Glomerular visceral epithelial cell (primary cell): Measurements from ENCODE around the gene PKP1.

Source experiments
- DNase-seq: peaks from one replicate; pipeline ENCODE4 v3.0.0-alpha.2; 2016; ENCODE audit errors: extremely low spot score

The PKP1 gene

DNA sequence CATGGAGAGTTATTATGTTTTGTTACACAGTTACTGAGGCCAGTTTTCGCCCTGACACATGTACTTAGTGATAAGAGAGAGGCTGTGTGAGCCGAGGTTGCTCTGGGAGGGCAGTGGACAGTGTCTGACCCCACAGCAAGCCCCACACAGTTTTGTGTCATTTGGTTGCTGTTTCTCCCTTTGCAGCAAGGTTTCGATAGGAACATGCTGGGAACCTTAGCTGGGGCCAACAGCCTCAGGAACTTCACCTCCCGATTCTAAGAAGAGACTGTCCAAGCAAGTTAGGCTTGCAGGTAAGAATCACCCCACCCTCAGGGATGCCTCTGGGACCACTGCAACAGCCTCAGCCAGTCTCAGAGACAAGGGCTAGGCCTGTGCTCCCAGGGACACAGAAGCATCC is 45.3 kb downstream of the PKP1 start:
- no peak for DNase-seq

DNA sequence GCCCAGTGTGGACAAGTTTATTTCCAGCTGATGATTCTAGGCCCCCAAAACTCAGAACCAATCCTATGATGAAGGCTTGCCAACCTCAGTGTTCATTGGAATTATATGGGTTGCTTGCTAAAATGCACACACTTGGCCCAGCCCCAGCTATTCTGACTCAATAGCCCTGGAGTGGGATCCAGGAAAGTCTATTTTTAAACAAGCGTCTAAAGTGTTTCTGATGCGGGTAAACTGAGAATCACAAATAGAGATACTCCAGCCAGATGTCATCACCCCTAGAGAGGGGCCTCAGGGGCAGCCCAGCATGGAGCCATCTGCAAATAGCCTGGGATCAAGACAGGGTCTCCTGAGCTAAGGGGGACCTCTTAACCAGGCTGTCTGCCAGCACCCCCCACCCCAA is 46.0 kb downstream of the PKP1 start:
- DNase-seq: no peak

DNA sequence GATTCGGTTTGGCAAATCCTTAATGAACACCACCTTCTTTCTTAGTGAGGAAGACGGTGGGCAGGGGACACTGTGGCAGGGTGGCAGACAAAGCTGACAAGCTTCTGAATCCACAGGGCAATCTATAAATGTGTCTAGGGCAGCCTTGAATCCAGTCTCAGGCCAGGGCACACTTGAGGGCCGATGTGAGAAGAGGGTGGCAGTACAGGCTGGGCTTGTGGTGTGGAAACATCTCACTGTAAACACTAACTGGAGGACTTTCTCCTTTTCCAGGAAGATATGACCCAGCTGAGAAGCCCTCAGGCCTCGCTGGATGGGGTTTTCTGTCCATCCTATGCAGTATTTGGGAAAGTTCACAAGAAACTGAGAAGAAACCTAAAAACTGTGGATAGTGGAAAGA is 46.5 kb downstream of the PKP1 start:
- DNase-seq: no peak

DNA sequence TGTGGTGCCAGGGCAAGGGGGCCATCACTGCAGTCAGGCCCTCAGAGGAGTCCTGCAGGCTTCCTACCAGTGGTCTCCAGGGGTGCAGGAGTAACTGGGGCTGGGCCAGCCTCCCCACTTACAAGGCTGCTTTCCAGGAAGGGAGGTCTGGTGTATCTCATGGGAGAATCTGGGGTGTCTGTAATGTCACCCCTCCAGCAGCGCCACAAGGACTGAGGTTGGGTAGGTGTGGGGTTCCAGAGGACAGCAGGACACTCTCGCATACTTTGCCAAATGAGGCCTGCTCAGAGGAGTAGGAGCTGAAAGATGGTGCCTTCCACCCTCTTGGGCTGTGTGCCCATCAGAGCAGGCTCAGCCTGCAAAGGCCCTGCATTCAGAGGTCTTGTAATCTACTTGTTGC is 47.2 kb downstream of the PKP1 start:
- DNase-seq: no peak

DNA sequence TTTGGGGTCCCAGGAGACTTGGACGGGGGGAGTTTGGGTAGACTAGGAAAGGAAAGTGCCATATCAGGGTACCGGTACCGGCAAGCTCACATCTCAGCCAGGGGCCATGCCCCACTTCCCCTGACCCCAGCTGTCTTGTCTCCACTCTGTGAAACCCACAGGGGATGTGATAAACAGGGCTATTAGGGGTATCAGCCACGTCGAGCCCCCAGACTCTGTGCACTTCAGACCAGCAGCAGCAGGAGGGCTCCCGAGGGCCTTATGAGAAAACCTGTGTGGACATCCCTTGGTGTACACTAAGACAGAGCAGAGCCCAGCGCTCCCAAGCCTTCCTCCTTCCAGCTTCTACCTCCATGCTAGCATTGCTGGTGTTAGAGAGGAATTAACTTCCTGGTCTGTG is 47.9 kb downstream of the PKP1 start:
- no peak for DNase-seq

DNA sequence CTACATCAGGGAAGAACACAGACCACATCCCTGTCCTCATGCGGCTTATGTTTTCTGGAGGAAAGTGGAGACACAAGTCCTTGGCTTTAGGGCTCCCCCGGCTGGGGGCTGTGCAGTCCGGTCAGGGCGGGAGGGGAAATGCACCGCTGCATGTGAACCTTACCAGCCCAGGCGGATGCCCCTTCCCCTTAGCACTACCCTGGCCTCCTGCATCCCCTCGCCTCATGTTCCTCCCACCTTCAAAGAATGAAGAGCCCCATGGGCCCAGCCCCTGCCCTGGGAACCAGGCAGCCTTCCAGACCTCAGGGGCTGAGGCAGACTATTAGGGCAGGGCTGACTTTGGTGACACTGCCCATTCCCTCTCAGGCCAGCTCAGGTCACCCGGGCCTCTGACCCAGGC is 48.7 kb downstream of the PKP1 start:
- no peak for DNase-seq

DNA sequence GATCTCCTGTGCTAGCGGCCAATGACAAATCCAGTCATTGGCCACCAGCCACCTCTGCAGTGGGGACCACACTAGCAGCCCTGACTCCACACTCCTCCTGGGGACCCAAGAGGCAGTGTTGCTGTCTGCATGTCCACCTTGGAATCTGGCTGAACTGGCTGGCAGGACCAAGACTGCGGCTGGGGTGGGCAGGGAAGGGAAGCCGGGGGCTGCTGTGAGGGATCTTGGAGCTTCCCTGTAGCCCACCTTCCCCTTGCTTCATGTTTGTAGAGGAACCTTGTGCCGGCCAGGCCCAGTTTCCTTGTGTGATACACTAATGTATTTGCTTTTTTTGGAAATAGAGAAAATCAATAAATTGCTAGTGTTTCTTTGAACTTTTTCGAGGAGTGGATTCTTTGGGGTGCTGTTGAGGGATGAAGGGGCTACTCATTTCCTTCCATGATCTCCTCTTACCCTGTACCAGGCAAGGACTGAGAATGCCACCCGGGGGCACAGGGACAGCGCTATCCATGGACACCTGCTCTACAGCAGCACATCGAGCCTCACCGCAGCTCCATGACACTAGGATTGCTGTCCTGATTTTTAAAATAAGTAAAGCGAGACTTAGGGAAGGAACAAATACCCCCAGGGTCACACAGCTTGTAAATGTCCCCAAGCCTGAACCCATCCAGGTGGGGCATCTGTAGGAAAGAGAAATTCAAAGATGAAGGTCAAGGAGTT is 49.5 kb downstream of the PKP1 start:
- no peak for DNase-seq

DNA sequence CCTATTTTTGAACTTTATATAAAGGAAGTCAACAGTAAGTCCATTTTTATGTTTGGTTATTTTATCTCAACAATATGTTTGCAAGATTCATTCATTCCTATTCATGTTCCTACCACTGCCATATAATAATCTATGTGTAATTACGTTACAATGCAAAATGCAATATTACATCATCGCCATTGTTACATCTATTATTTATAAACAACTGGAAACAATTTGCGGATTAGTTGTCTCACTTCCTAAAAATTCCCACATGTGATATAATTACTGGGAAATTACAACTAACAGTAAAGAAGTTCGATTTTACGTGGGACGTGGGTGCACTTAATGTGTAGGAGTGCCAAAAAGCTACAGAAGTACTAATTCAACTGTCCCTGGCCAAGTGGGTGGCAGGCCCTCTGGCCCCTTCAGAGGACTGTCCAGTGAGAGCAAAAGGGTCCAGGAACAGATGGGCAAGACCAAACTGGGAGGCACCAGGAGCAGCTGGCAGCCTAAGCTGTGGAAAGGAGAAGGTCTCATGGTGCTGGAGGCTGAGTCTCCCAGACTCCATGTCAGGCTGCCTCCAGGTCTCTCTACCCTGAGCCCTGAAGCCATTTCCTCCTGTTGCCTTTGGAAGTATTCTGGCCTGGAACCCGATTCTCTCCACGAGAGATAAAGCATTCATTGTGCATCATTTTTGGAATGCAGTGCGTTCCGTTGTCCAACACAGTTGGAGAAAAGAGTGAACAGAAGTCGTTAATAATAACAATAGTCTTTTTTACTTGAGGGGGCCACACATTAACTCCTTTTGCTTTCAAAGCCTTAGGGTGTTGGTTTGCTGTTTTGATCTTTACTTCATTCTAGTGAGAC is 51.2 kb downstream of the PKP1 start:
- no peak for DNase-seq

DNA sequence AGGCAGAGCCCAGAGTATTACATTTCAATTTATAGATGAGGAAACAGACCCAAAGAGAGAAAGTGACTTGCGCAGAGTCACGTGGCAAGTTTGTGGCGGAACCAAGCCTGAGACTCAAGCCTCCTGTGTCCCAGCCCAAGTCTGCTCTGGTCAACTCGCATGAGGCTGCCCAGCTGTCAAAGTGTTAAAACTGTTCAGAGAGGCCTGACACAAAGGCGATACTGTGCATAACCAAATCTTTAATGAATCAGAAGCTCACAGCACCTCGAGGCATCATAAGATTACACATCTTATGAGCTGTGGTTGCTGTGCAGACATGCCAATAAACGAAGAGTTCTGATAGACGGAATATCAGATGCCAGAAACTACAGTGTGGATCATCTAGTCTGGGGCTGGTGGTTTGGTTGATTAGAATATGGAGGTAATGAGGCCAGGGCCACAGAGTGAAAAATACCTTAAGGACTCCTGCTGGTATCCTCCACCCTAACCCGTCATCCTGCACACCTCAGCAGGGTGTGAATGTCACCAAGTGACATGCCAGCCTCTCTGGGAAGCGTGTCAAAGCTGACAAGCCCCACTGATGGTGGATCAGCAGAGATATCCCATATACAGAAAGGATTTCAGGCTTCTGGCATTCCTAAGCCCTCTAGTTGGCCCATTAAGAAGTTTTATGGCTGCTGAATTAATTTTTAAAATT is 52.0 kb downstream of the PKP1 start:
- DNase-seq: no peak

DNA sequence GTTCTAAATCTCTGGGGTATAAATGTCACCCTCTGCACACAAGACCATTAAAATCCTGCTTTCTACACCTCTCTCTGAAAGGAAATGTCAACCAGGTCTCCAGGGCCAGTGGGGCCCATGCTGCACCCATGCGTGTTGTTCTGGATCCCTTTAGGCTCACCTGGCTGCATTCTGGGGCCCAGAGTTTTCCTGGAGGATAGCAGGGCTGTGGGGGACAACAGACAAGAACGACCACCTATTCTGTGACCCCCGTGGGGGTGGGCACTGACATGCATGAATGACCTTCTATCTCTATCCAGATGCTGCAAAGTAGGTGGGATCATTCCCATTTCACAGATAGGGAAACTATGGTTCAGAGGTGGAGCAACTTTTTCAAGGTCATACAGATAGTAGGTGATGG is 52.6 kb downstream of the PKP1 start:
- no peak for DNase-seq

DNA sequence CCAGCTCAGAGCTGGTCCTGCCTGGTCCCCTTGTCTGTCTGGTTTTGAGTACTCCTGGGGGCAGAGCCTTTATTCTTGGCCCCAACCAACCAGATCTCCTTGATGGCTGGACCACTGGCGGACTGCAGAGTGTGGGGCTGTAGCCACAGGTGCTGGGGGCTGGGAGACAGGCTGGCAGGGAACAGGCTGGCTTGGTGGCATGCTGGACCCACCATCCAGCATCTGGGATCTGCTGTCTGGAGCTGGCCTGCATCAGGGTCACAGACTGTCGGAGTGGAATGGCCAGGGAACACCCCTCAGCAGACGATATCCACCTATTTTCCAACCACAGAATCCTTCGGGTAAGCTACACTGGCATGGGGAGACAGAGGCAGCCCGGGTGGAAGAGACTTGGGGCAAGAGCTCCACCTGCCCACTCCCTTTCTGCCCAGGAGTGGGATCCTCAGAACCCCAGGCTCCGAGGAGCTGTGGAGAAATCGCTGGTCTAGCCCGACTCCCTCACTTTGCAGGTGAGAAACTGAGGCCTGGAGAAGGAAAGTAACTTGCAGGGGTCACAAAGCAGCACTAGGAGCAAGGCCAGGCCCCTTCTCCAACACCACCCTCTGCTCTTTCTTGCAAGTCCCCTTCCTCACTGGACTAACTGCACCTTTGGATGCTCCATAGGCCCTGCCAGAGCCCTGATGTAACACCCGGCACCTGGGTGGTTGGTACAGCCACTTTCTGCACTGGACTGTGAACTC is 53.6 kb downstream of the PKP1 start:
- DNase-seq: no peak

DNA sequence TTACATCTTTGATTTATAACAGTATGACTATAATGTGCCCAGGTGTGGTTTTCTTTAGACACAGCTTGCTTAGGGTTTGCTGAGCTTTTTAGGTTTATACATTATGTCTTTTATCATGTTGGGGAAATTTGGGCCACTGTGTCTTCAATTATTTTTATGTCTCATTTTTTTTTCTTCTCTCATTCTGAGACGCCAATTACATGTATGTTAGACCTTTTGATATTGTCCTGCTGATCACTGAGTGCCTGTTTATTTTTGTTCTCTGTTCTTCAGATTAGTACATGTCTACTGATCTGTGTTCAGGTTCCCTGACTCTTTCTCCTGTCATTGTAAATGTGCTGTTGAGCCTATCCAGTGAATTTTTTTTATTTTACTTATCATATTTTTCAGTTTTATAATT is 58.1 kb downstream of the PKP1 start:
- DNase-seq: no peak

DNA sequence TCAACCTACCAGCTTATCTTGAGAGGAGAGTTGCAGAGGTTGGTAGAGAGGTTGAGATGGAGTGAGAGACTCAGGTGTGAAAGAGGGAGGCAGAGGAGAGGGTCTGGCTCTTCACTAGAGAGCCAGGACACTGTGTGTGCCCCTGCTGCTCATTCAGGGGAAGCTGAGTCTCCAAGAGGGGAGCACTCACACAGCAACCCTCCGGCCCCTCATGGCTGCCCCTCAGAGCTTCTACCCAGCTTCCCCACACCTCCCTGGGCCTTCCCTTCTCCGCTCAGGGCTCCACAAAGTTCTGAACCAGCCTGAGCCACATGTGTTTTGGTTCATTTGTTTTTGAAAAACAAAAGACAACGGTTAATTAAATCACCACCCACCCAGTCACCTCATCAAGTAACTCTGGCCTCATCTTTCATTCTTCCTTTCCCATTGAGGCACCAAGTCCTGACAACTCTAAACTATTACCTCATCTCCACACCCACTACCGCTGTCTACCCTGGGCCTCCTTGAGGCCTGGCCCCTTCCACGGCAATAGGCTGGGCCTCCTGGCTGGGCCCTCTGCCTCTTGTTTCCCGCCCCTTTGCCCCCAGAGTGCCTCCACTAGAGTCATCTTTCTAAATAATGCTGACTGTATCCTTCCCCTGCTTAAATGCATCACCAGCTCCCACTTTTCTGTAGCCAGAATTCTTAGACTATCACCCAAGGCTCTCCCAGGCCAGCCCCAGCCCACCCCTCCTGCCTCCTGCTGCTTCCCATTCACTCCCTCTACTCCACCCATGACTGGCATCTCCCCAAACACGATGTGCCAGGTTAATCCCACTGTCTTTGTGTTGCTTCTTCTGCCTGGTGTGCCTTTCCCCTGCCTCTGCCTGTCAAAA is 61.1 kb downstream of the PKP1 start:
- no peak for DNase-seq

DNA sequence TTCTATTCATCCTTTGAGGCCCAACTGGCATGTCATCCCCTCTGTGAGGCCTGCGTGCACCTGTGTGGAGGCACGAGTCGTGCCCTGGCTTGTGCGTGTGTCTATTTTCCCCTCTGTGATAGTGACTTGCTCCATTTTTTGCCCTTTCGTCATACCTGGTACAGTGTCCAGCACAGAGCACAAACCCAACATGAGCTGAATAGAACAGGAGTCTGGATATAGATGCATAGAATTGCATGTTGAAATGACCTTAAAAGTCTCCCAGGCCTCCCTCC is 61.7 kb downstream of the PKP1 start:
- DNase-seq: no peak

DNA sequence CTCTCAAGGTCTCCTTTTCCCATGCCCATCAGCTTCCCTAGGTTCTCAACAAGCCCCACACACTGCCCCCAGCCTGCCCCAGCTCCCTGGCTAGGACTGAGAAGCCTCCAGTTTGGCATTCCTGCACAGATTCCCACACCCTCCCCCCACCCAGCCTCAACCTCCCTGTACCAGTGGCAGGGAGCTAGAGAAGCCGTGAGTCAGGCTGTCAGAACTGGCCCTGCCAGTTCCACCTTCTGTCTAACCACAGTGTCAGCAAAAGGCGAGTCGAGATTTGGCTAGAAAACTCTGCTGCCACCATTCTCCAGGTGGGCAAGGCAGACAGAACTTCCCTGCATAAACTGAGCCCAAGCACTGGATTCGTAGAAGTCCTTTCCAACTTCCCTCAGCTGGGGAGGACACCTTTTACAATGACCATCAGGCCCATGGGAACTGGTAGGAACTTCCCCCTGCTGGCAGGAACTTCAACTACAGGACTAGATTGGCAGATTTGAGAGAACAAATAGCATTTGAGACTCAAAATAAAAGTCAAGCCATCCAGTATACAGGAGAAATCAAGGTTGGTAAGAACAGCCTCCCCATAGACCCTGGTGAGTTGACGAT is 63.1 kb downstream of the PKP1 start:
- DNase-seq: peak; percentile 55

DNA sequence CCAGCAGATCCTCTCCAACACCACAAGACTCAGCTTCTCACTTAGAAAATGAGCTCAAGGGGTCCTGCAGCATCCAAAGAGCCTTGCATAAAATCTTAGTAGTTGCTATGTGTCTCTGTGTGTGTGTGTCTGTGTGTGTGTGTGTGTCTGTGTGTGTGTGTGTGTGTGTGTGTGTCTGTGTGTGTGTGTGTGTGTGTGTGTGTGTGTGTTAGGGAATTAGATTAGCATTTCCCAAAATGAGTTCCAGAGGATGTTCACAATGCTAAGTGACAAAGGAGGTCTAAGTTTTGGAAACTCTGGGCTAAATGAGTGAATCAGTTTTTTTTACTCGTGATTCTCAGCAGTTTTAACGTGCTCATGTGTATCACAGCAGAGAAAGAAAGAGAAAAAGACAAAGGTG is 63.7 kb downstream of the PKP1 start:
- DNase-seq: no peak

DNA sequence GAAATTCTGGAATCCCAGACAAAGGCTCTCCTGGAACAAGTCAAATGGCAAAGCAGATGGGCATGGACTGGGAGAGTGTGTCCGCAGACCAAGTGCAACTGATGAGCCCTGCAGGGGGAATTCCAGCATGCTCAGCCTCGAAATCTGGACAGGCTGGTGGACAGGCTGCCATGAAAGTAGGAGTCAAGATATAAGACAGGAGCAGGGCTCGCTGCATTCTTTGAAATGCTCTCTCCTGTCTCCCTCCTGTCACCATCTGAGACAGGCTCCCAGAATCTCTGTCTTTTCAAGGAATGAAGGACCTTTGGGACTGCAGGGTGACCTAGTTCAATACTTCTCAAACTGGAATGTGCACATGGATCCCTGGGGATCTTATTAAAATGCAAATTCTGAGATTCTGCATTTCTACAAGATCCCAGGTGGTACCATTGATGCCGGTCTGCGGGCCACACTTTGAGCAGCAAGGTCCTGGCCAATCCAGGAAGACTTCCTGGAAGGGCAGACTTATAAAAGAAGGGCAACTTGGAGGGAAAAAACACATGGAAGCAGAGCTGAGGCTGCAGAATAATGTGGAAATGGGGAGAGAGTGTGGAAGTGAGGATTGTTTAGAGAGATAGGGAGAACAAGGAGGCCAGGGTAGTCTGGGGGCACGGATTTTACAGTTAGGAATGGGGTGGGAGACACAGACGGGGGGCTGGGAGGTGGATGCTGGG is 64.3 kb downstream of the PKP1 start:
- DNase-seq: no peak

DNA sequence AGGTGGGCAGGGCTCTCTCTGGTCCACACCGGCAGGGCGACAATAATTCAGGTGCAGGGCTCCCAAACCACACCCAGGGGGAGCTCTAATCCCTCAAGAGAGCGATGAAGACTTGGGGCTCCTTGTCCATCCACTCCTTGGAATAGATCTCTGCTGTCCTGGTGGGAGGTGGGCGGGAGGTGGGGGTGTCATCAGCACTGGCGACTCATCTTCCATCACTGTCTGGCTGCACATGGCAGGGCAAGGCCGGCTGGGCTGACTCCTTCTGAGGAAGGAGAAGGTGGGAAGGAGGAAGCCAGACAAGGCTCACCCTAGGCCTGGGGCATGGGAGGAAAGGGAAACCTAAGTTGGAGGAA is 64.9 kb downstream of the PKP1 start:
- peak; percentile 68 for DNase-seq

DNA sequence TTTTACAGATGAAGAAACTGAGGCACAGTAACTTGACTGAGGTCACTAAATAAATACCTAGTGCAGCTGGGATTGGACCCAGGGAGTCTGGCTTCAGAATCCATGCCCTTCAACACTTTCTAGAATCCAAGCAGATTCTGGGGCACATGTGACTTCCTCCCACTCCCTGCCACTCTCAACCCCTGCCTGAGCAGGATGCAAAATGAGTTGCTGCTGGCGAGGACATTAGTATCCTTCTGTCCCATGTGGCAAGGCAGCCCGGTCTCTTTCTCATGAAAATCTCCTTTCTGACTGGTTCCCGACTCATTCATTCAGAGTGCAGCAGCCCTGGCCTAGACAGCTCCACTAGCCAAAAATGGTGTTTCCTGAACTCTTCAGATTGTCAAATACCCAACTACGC is 65.8 kb downstream of the PKP1 start:
- no peak for DNase-seq

DNA sequence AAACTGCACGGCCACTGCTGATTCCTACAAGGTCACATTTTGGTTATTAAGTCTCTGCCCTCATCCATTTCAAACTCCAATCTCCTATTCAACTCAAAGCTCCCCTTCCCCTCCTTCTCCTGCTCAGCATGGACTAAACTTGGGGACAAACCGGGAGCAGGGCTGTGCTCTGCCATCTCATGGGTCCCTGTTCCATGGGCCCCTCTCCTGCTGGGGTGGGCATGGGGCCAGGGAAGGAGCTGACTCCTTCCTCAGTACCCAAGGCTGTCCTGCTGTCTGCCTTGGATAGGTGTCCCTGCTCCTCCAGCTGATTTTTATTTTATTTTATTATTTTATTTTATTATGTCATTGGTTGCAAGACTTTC is 67.0 kb downstream of the PKP1 start:
- no peak for DNase-seq

DNA sequence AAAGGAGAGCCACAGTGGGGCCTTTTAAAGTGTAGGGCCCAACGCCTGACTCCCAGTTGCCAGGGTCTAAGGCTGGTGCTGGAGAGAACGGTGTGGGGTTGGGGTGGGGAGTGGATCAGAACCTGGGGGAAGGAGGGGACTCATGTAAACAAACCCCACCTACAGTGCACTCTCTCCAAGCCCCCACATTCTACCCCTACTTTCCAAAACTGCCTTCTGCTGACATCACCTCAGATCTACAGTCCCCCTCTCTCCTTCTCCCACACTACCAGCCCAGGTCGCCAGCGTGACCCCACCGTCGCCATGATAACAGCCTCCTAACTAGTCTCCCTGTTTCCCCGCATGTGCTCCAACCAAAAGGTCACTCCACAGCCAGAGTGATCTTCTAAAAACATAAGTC is 67.6 kb downstream of the PKP1 start:
- no peak for DNase-seq
